Activated CD4-positive, alpha-beta T cell treated with anti-CD3 and anti-CD28 coated beads for 48 hours (primary cell): ENCODE results near the gene TMEM187.

Experiments
- DNase-seq: peaks from one replicate; pipeline ENCODE4 v3.0.0-alpha.2; 2020

Gene TMEM187

GRCh38 chrX:153972368-153973126 is at the start of gene TMEM187:
Gene TMEM187, plus strand, starts transcription at chrX:153972754. Its CDS starts 9,309 bp downstream, at chrX:153982063.
- DNase-seq, result peak; percentile 92

GRCh38 chrX:153922932-153923857 is 49.4 kb upstream of the TMEM187 start:
- DNase-seq, result no peak

- DNase-seq, result peak; percentile 46
Observed at GRCh38 chrX:153924149-153924861, 48.2 kb upstream of the TMEM187 start.

GRCh38 chrX:153925387-153925738 is 47.2 kb upstream of the TMEM187 start:
- DNase-seq, result no peak

GRCh38 chrX:153925739-153926551 is 46.6 kb upstream of the TMEM187 start, which contains the start of gene ARHGAP4:
Gene ARHGAP4, minus strand, starts transcription at chrX:153926264. Its CDS starts 62 bp downstream, at chrX:153926202.
- DNase-seq, result peak; percentile 76

- no peak for DNase-seq
Observed at GRCh38 chrX:153926552-153926857, 46.0 kb upstream of the TMEM187 start.

GRCh38 chrX:153926858-153927671 is 45.5 kb upstream of the TMEM187 start:
- peak; percentile 76 for DNase-seq

GRCh38 chrX:153927672-153927921 is 45.0 kb upstream of the TMEM187 start:
- no peak for DNase-seq

- DNase-seq, result peak; percentile 94
Observed at GRCh38 chrX:153927922-153928760, 44.4 kb upstream of the TMEM187 start.

- peak; percentile 24 for DNase-seq
Observed at GRCh38 chrX:153928846-153929245, 43.7 kb upstream of the TMEM187 start.

- DNase-seq, result no peak
Observed at GRCh38 chrX:153929576-153929975, 43.0 kb upstream of the TMEM187 start.

- no peak for DNase-seq
Observed at GRCh38 chrX:153930011-153930910, 42.3 kb upstream of the TMEM187 start.

- no peak for DNase-seq
Observed at GRCh38 chrX:153931151-153931550, 41.4 kb upstream of the TMEM187 start.

- no peak for DNase-seq
Observed at GRCh38 chrX:153931748-153932147, 40.8 kb upstream of the TMEM187 start.

GRCh38 chrX:153932220-153932915 is 40.2 kb upstream of the TMEM187 start:
- DNase-seq, result no peak

- no peak for DNase-seq
Observed at GRCh38 chrX:153933748-153934147, 38.8 kb upstream of the TMEM187 start.

GRCh38 chrX:153934148-153934761 is 38.3 kb upstream of the TMEM187 start:
- no peak for DNase-seq

- DNase-seq, result peak; percentile 61
Observed at GRCh38 chrX:153934762-153935325, 37.7 kb upstream of the TMEM187 start, which contains the start of gene NAA10. Gene NAA10, minus strand, starts transcription at chrX:153935037. Its CDS starts 133 bp downstream, at chrX:153934904.
